SK-N-SH (cell line): Measurements from ENCODE around the gene TSSC4. TPM values are rescaled to one million over a fixed set of nuclear protein-coding genes. Genes with fewer than 3 reads are reported as not detected.

ENCODE experiments used
- CTCF ChIA-PET: fragments of 300-600, 350-600 bp; formaldehyde crosslinking; extraction: SDS; loops from one replicate; lab custom pipeline; 2021; lab: Yijun Ruan, JAX
- POLR2A ChIA-PET: fragments of 350-600 bp; sonication (Branson Sonifier 250); formaldehyde crosslinking; extraction: SDS; loops from one replicate; lab custom pipeline; 2020; ENCODE audit warnings: antibody characterized with exemption, inconsistent platforms; lab: Yijun Ruan, JAX
- DNase-seq: peaks from one replicate; pipeline ENCODE4 v3.0.0; 2012
- H2AFZ ChIP-seq: fragments of 200-600 bp; sonication (generic); 2 replicates; pipeline ENCODE4 v1.8.1; 2016; ENCODE audit warnings: antibody characterized with exemption, mild to moderate bottlenecking, low read depth
- H3F3A ChIP-seq: fragments of 200-600 bp; sonication (generic); replicated peaks from 2 replicates; pipeline ENCODE3; 2016; ENCODE audit warnings: antibody characterized with exemption, mild to moderate bottlenecking; ENCODE audit not compliant: insufficient read depth
- H3K27ac ChIP-seq, 2 experiments: fragments of 200-500 bp in 1 of 2; fragments of 200-600 bp in 1 of 2; sonication (Bioruptor generic) in 1 of 2; sonication (generic), shearing (Covaris generic) in 1 of 2; 2 replicates each; pipeline versions ENCODE4 v1.5.1 to v1.6.1; 2014 to 2016; ENCODE audit warnings: low read depth in 2 of 2, inconsistent platforms in 1 of 2, low read length in 1 of 2, mild to moderate bottlenecking in 1 of 2, mixed read lengths in 1 of 2
- H3K27me3 ChIP-seq: fragments of 200-600 bp; sonication (generic), shearing (Covaris generic); 2 replicates; pipeline ENCODE4 v1.6.1; 2016; ENCODE audit warnings: mixed run types; ENCODE audit not compliant: insufficient read depth
- H3K36me3 ChIP-seq, 2 experiments: fragments of 200-500 bp in 1 of 2; fragments of 200-600 bp in 1 of 2; sonication (Bioruptor generic) in 1 of 2; sonication (generic) in 1 of 2; replicated peaks in 1 of 2; 2 replicates each; pipeline versions ENCODE3 to v1.5.1; 2014 to 2016; ENCODE audit warnings: low read length in 1 of 2, mild to moderate bottlenecking in 1 of 2; ENCODE audit not compliant: insufficient read depth in 2 of 2, control insufficient read depth in 1 of 2
- H3K4me1 ChIP-seq, 2 experiments: fragments of 200-500 bp in 1 of 2; fragments of 200-600 bp in 1 of 2; sonication (Bioruptor generic) in 1 of 2; sonication (generic), shearing (Covaris generic) in 1 of 2; 2 replicates each; pipeline versions ENCODE4 v1.5.1 to v1.6.1; 2014 to 2016; ENCODE audit warnings: low read depth in 1 of 2, low read length in 1 of 2, mixed run types in 1 of 2; ENCODE audit not compliant: insufficient read depth in 2 of 2, control insufficient read depth in 1 of 2
- H3K4me2 ChIP-seq: fragments of 200-600 bp; sonication (generic), shearing (Covaris generic); 2 replicates; pipeline ENCODE4 v1.6.1; 2017; ENCODE audit warnings: mixed run types
- H3K4me3 ChIP-seq, 2 experiments: fragments of 200-500 bp in 1 of 2; fragments of 200-600 bp in 1 of 2; sonication (Bioruptor generic) in 1 of 2; sonication (generic), shearing (Covaris generic) in 1 of 2; 2 replicates each; pipeline versions ENCODE4 v1.5.1 to v1.8.1; 2014 to 2016; ENCODE audit warnings: low read depth in 2 of 2, inconsistent platforms in 1 of 2, low read length in 1 of 2, mild to moderate bottlenecking in 1 of 2, mixed read lengths in 1 of 2, moderate library complexity in 1 of 2
- H3K79me2 ChIP-seq: fragments of 200-600 bp; sonication (generic); 2 replicates; pipeline ENCODE4 v1.8.1; 2017; ENCODE audit warnings: mild to moderate bottlenecking; ENCODE audit not compliant: insufficient read depth
- H3K9ac ChIP-seq: fragments of 200-600 bp; sonication (generic); 2 replicates; pipeline ENCODE4 v1.6.1; 2017; ENCODE audit warnings: mixed run types
- H3K9me2 ChIP-seq: fragments of 200-600 bp; sonication (generic); 2 replicates; pipeline ENCODE4 v1.6.1; 2017; ENCODE audit warnings: mixed run types
- H3K9me3 ChIP-seq: fragments of 200-600 bp; sonication (generic); 2 replicates; pipeline ENCODE4 v1.6.1; 2017; ENCODE audit warnings: mixed run types, mild to moderate bottlenecking, moderate library complexity
- H4K20me1 ChIP-seq: fragments of 200-600 bp; sonication (generic); 2 replicates; pipeline ENCODE4 v1.6.1; 2017; ENCODE audit warnings: mild to moderate bottlenecking, mixed run types; ENCODE audit not compliant: insufficient read depth
- CHD2 ChIP-seq: fragments of 150-350 bp; IDR thresholded peaks from 2 replicates; pipeline ENCODE4 v1.6.1; 2018; ENCODE audit warnings: low read length; ENCODE audit not compliant: partially characterized antibody
- CTCF ChIP-seq: fragments of 200-600 bp; sonication (generic); IDR thresholded peaks from 2 replicates; pipeline ENCODE4 v1.6.1; 2017; ENCODE audit warnings: antibody characterized with exemption, mild to moderate bottlenecking, moderate library complexity
- IRF3 ChIP-seq: fragments of 150-350 bp; IDR thresholded peaks from 2 replicates; pipeline ENCODE4 v1.6.1; 2016; ENCODE audit warnings: mild to moderate bottlenecking, low read depth, low read length
- MXI1 ChIP-seq: IDR thresholded peaks from 2 replicates; pipeline ENCODE4 v1.6.1; 2012; ENCODE audit warnings: mild to moderate bottlenecking, low read depth, low read length, improper control_type of control experiment
- NFIC ChIP-seq: IDR thresholded peaks from 2 replicates; pipeline ENCODE4 v1.4.0; 2012; ENCODE audit warnings: borderline replicate concordance
- NRF1 ChIP-seq: IDR thresholded peaks from 2 replicates; pipeline ENCODE4 v1.6.1; 2012; ENCODE audit warnings: low read depth, mild to moderate bottlenecking, low read length
- PBX3 ChIP-seq: IDR thresholded peaks from 2 replicates; pipeline ENCODE4; 2012
- REST ChIP-seq: IDR thresholded peaks from 2 replicates; pipeline ENCODE4 v1.6.1; 2012; ENCODE audit warnings: mild to moderate bottlenecking, low read depth, low read length, moderate library complexity
- RXRA ChIP-seq: IDR thresholded peaks from 2 replicates; pipeline ENCODE4 v1.4.0; 2012; ENCODE audit warnings: low read depth, mild to moderate bottlenecking, borderline replicate concordance
- SMC3 ChIP-seq: IDR thresholded peaks from 2 replicates; pipeline ENCODE4 v1.6.1; 2012; ENCODE audit warnings: low read depth, low read length, improper control_type of control experiment
- TAF1 ChIP-seq: IDR thresholded peaks from 2 replicates; pipeline ENCODE4 v1.6.1; 2012; ENCODE audit warnings: low read depth, mild to moderate bottlenecking, low read length, moderate library complexity, borderline replicate concordance
- USF1 ChIP-seq: IDR thresholded peaks from 2 replicates; pipeline ENCODE4 v1.4.0; 2012; ENCODE audit warnings: low read depth, borderline replicate concordance
- WGBS: methylation state at CpG from one replicate; pipeline ENCODE4 v1.1.6; 2017; ENCODE audit warnings: low lambda C conversion rate; 5-methylcytosine and 5-hydroxymethylcytosine counted together
- polyA plus RNA-seq, 3 experiments: library from polyadenylated mRNA; depleted of rRNA; stranded (reverse); fragments of >200 nt; gene quantifications; 2 replicates each; pipeline ENCODE4 v1.2.3, GENCODE V29; 2012

The TSSC4 gene
- polyA plus RNA-seq, 1 of the 3 experiments (the other 2 are of a cell fraction): 45.1 TPM

GRCh38 chr11:2386591-2386990 is 14.0 kb upstream of the TSSC4 start:
- 0 out of 2 replicates have a peak overlapping the region, but pooled peaks have one; percentile 15 for H3K4me2 ChIP-seq
- POLR2A ChIA-PET: interaction anchor here (0.9 to 3.2 kb wide), 2 partner anchors 9 to 10 kb away, joined by 9 to 12 read pairs; partner anchors contain the start of gene CD81

GRCh38 chr11:2387266-2387987 is 13.1 kb upstream of the TSSC4 start:
- DNase-seq: peak; percentile 83

More at GRCh38 chr11:2386591-2386990, 14.0 kb upstream of the TSSC4 start:
- H3K9ac ChIP-seq: no peak overlapping the region
- no peak overlapping the region for H3K4me3 ChIP-seq
- CTCF ChIA-PET: interaction anchor here (0.7 to 3.3 kb wide), 7 partner anchors 11 to 192 kb away, joined by 3 to 29 read pairs (median 6); partner anchors contain the start of gene TSSC4
- H3K27me3 ChIP-seq: no peaks in the 10 kb centered on the region
- H2AFZ ChIP-seq: no peak overlapping the region
- no peaks in the 10 kb centered on the region for H3K9me3 ChIP-seq
- WGBS: 74% methylated on average over 3 of the region's 9 CpGs
- peak overlapping the region; percentile 24 to 58; a peak in 1 of 4 replicates for H3K27ac ChIP-seq
- peaks cover 89% of the 10 kb centered on the region for H3K79me2 ChIP-seq
- peaks cover 0 to 23% of the 10 kb centered on the region in 2 experiments for H3K36me3 ChIP-seq
- no peak for DNase-seq
- H3K4me1 ChIP-seq: peaks cover 9 to 34% of the 10 kb centered on the region in 2 experiments; a peak in 2 of 4 replicates
- H3F3A ChIP-seq: no peaks in the 10 kb centered on the region
- TF ChIP-seq RXRA (no peak), IRF3 (no peak)
- H3K9me2 ChIP-seq: no peaks in the 10 kb centered on the region
- peaks cover 96% of the 10 kb centered on the region for H4K20me1 ChIP-seq

More at GRCh38 chr11:2387266-2387987, 13.1 kb upstream of the TSSC4 start:
- CTCF ChIA-PET: interaction anchor here (0.6 to 3.3 kb wide), 8 partner anchors 12 to 193 kb away, joined by 3 to 29 read pairs (median 6); partner anchors contain the start of gene TSSC4
- Histone ChIP-seq H3K9me3 (no peaks in the 10 kb centered on the region), H3K36me3 (peaks cover 0 to 31% of the 10 kb centered on the region in 2 experiments)
- no peak for TF ChIP-seq RXRA
- no peak for TF ChIP-seq REST
- TF ChIP-seq NRF1: no peak
- TF ChIP-seq TAF1: no peak
- no peak for TF ChIP-seq NFIC
- no peak for TF ChIP-seq PBX3
- no peak for TF ChIP-seq USF1
- TF ChIP-seq CHD2: no peak
- TF ChIP-seq MXI1: no peak
- TF ChIP-seq CTCF: no peak
- no peak for TF ChIP-seq SMC3
- TF ChIP-seq, all 33 proteins: peak for 0
- POLR2A ChIA-PET: interaction anchor here (0.9 to 3.2 kb wide), 2 partner anchors 10 to 11 kb away, joined by 9 to 12 read pairs; partner anchors contain the start of gene CD81
- Histone ChIP-seq H3K4me1 (peaks cover 9 to 34% of the 10 kb centered on the region in 2 experiments; a peak in 2 of 4 replicates), H3K27ac (peak overlapping the region; percentile 24 to 58; a peak in 2 of 4 replicates), H3K9ac (no peak overlapping the region), H3K9me2 (no peaks in the 10 kb centered on the region), H3K27me3 (no peaks in the 10 kb centered on the region), H3K4me2 (peak overlapping the region; percentile 15; the same call in 1 of the 2 replicates), H3F3A (no peaks in the 10 kb centered on the region), H2AFZ (no peak overlapping the region), H4K20me1 (peaks cover 96% of the 10 kb centered on the region), H3K4me3 (no peak overlapping the region), H3K79me2 (peaks cover 81% of the 10 kb centered on the region)
- 93% methylated on average over 8 of the region's 14 CpGs for WGBS
